HepG2 (cell line): ENCODE measurements around the gene CALCB. TPM values are rescaled to one million over a fixed set of nuclear protein-coding genes. Genes with fewer than 3 reads are reported as not detected.
"Not testable (repeated sequence)": the region's sequence is repeated elsewhere in the genome, so short reads cannot be mapped to it uniquely, and the experiment has no call there.

Experiments
- ATAC-seq: fragments of 200-7000 bp; cut with Tn5 transposase; 3 replicates; pipeline ENCODE4 v1.9.1; 2020; ENCODE audit warnings: mild to moderate bottlenecking, moderate library complexity
- BruUV-seq: library from RNA; stranded (reverse); fragments of 400-500 nt; replicated peaks from 2 replicates; lab custom pipeline; 2021; lab: Mats Ljungman, UMichigan
- CTCF ChIA-PET: fragments of 300-600 bp; formaldehyde crosslinking; extraction: SDS; loops from one replicate; lab custom pipeline; 2021; ENCODE audit warnings: low total read pairs, inconsistent platforms, low intra/inter-chr PET ratio; lab: Yijun Ruan, JAX
- POLR2A ChIA-PET: fragments of 350-600 bp; sonication (Branson Sonifier 250); formaldehyde crosslinking; loops from one replicate; lab custom pipeline; 2020; ENCODE audit warnings: antibody characterized with exemption, inconsistent platforms; lab: Yijun Ruan, JAX
- DNase-seq: peaks from one replicate; pipeline ENCODE4 v3.0.0-alpha.2; 2015; ENCODE audit warnings: low spot score
- FAIRE-seq: peaks from 3 replicates; lab custom pipeline; 2011; peaks lifted over from hg19 to GRCh38; lab: Jason Lieb, UNC
- H2AFZ ChIP-seq: one replicate; pipeline ENCODE4 v1.6.1; 2011; ENCODE audit warnings: low read length, inconsistent platforms
- H3K27ac ChIP-seq: fragments of 300-600 bp; 3 replicates; pipeline ENCODE4 v1.8.0; 2011; ENCODE audit warnings: mixed run types, mild to moderate bottlenecking, mixed read lengths, low read length, inconsistent platforms; ENCODE audit not compliant: insufficient read depth; ENCODE audit errors: extremely low read length
- H3K27me3 ChIP-seq, 2 experiments: fragments of 200-600 bp in 1 of 2; 2 replicates in 1 of 2; 3 replicates in 1 of 2; pipeline versions ENCODE4 v1.6.0 to v1.8.0; 2011; ENCODE audit warnings: low read length in 2 of 2, mild to moderate bottlenecking in 2 of 2, moderate library complexity in 2 of 2, inconsistent platforms in 1 of 2; ENCODE audit not compliant: insufficient read depth in 2 of 2, control insufficient read depth in 1 of 2
- H3K36me3 ChIP-seq, 2 experiments: fragments of 200-600 bp in 1 of 2; replicated peaks in 1 of 2; 2 replicates in 1 of 2; 3 replicates in 1 of 2; pipeline versions ENCODE4 v1.5.1 to v1.8.0; 2011; ENCODE audit warnings: low read length in 2 of 2, inconsistent platforms in 1 of 2; ENCODE audit not compliant: insufficient read depth in 2 of 2, control insufficient read depth in 1 of 2
- H3K4me1 ChIP-seq: 2 replicates; pipeline ENCODE4 v1.5.1; 2012; ENCODE audit warnings: low read length, inconsistent platforms; ENCODE audit not compliant: insufficient read depth
- H3K4me2 ChIP-seq: 2 replicates; pipeline ENCODE4 v1.6.0; 2011; ENCODE audit warnings: low read depth, low read length, inconsistent platforms
- H3K4me3 ChIP-seq, 3 experiments: fragments of 200-600 bp in 1 of 3; sonication (generic), shearing (Covaris generic) in 1 of 3; replicated peaks in 1 of 3; 2 replicates each; pipeline ENCODE4 v1.5.1; 2011 to 2016; ENCODE audit warnings: low read length in 3 of 3, inconsistent platforms in 2 of 3, low read depth in 2 of 3, mild to moderate bottlenecking in 2 of 3, control low read depth in 1 of 3, mixed read lengths in 1 of 3; ENCODE audit not compliant: insufficient read depth in 1 of 3
- H3K79me2 ChIP-seq: one replicate; pipeline ENCODE4 v1.6.1; 2011; ENCODE audit warnings: low read length, inconsistent platforms; ENCODE audit not compliant: insufficient read depth
- H3K9ac ChIP-seq: 2 replicates; pipeline ENCODE4 v1.6.0; 2011; ENCODE audit warnings: mild to moderate bottlenecking, low read depth, low read length, inconsistent platforms; ENCODE audit not compliant: insufficient read depth
- H3K9me3 ChIP-seq: 2 replicates; pipeline ENCODE4 v1.5.1; 2012; ENCODE audit warnings: mild to moderate bottlenecking, low read length
- H4K20me1 ChIP-seq: 2 replicates; pipeline ENCODE4 v1.6.0; 2011; ENCODE audit warnings: inconsistent platforms, mild to moderate bottlenecking, low read length, moderate library complexity; ENCODE audit not compliant: insufficient read depth
- CHCHD3 ChIP-seq: sonication (generic); formaldehyde crosslinking; IDR thresholded peaks from 2 replicates; pipeline ENCODE4 v1.8.0; 2022; ENCODE audit warnings: mild to moderate bottlenecking, missing genetic modification reagents, moderate library complexity
- HMGXB4 ChIP-seq, 2 experiments: sonication (generic) in 1 of 2; formaldehyde crosslinking in 1 of 2; IDR thresholded peaks; 2 replicates each; pipeline versions ENCODE4 v1.4.0 to v1.6.1; 2018 to 2020; ENCODE audit warnings: missing genetic modification reagents in 2 of 2, borderline replicate concordance in 1 of 2, low read depth in 1 of 2, mild to moderate bottlenecking in 1 of 2, missing biosample characterization in 1 of 2
- PAWR ChIP-seq: sonication (generic); formaldehyde crosslinking; IDR thresholded peaks from 2 replicates; pipeline ENCODE4 v1.4.0; 2020; ENCODE audit warnings: missing genetic modification reagents, mild to moderate bottlenecking, borderline replicate concordance
- POGK ChIP-seq: sonication (generic); formaldehyde crosslinking; conservative IDR thresholded peaks from 2 replicates; pipeline ENCODE4 v1.8.0; 2022; ENCODE audit warnings: mild to moderate bottlenecking, moderate library complexity, missing genetic modification reagents
- POGZ ChIP-seq: sonication (generic); formaldehyde crosslinking; IDR thresholded peaks from 2 replicates; pipeline ENCODE4 v1.4.0; 2020; ENCODE audit warnings: mild to moderate bottlenecking, missing genetic modification reagents
- SRSF9 ChIP-seq: fragments of 200-400 bp; formaldehyde crosslinking; IDR thresholded peaks from 2 replicates; pipeline ENCODE4 v1.6.1; 2018; ENCODE audit warnings: borderline replicate concordance, mild to moderate bottlenecking, low read depth, low read length; ENCODE audit not compliant: insufficient read depth, poor library complexity, severe bottlenecking
- ZNF180 ChIP-seq: sonication (generic); formaldehyde crosslinking; IDR thresholded peaks from 2 replicates; pipeline ENCODE4 v1.4.0; 2020; ENCODE audit warnings: low read depth, missing genetic modification reagents, borderline replicate concordance
- ZNF569 ChIP-seq: sonication (generic); formaldehyde crosslinking; IDR thresholded peaks from 2 replicates; pipeline ENCODE4 v1.5.0; 2020; ENCODE audit warnings: mild to moderate bottlenecking, missing genetic modification reagents, moderate library complexity, borderline replicate concordance
- WGBS: methylation state at CpG from one replicate; pipeline ENCODE4 v1.1.6; 2017; ENCODE audit warnings: low lambda C conversion rate; 5-methylcytosine and 5-hydroxymethylcytosine counted together
- in situ Hi-C: cut with HindIII; loops from 2 replicates; pipeline ENCODE4 v1.10.0; 2017; ENCODE audit warnings: low pct_unique_long_range_greater_than_20kb; ENCODE audit not compliant: extremely low pct_ligation_motif_present
- intact Hi-C: fragments of 100-400 bp; cut with micrococcal nuclease; formaldehyde crosslinking; loops from one replicate; pipeline ENCODE4 v1.10.0; 2022; ENCODE audit not compliant: unreplicated experiment
- polyA plus RNA-seq, 8 experiments: library from polyadenylated mRNA; depleted of rRNA in 3 of 8; stranded (reverse) in 7 of 8; unstranded in 1 of 8; fragments of >200 nt; fragmentation: Illumina TruSeq in 4 of 8; extraction: Trizol in 4 of 8; gene quantifications; 2 replicates each; pipeline versions ENCODE4 v1.2.1 to v1.2.3, GENCODE V29; 2011 to 2016; ENCODE audit warnings: low read depth in 4 of 8, missing spikeins in 1 of 8, mixed read lengths in 1 of 8; ENCODE audit not compliant: insufficient read depth in 1 of 8
- total RNA-seq, 5 experiments: library from RNA; depleted of rRNA; stranded (reverse); fragments of >200 nt; fragmentation: Illumina TruSeq; extraction: Trizol; gene quantifications; 2 replicates each; pipeline ENCODE4 v1.2.3, GENCODE V29; 2016; ENCODE audit warnings: low read depth in 1 of 5

CALCB gene
- total and polyA plus RNA-seq, 2 of the 13 experiments (the other 11 are each of a cell fraction or from before 2014, with no cell fraction given): not detected

GRCh38 chr11:15062599-15062998, 10.8 kb upstream of the CALCB start (continued):
- TF ChIP-seq HMGXB4 (CRISPR knock-in tag; IDR thresholded peaks at IDR 0.05; ENCODE audit: borderline replicate concordance in 1 of 2, low read depth in 1 of 2): no peak

- H3K79me2 ChIP-seq, H3K4me2 ChIP-seq, ATAC-seq, H3K36me3 ChIP-seq, H3K27ac ChIP-seq, H4K20me1 ChIP-seq, BruUV-seq, intact Hi-C loops, POLR2A ChIA-PET, H3K9ac ChIP-seq, H3K9me3 ChIP-seq, DNase-seq, FAIRE-seq, in situ Hi-C loops, CTCF ChIA-PET, H3K4me3 ChIP-seq, H2AFZ ChIP-seq: not testable (repeated sequence)
- Histone ChIP-seq H3K27me3 (peaks cover 5 to 30% of the 10 kb centered on the region in 2 experiments; a peak in 4 of 5 replicates), H3K4me1 (peaks cover 12% of the 10 kb centered on the region)
- WGBS: 26% methylated on average over 7 of the region's 7 CpGs
Observed at GRCh38 chr11:15069751-15070150, 3.6 kb upstream of the CALCB start.

- CTCF ChIA-PET: no interaction called here
- peaks cover 5 to 30% of the 10 kb centered on the region in 2 experiments; a peak in 4 of 5 replicates for H3K27me3 ChIP-seq
- no peak for ATAC-seq
- no peak for FAIRE-seq
- no peaks in the 10 kb centered on the region for H3K79me2 ChIP-seq
- in situ Hi-C loops: no loop called here
- POLR2A ChIA-PET: no interaction called here
- H3K4me2 ChIP-seq: no peak overlapping the region
- WGBS: 50% methylated on average over 8 of the region's 32 CpGs
- no peak for DNase-seq
- H3K36me3 ChIP-seq: no peaks in the 10 kb centered on the region
- H3K9ac ChIP-seq: no peak overlapping the region
- H3K9me3 ChIP-seq: no peaks in the 10 kb centered on the region
- H3K4me3 ChIP-seq: no peak overlapping the region
- H3K4me1 ChIP-seq: peaks cover 12% of the 10 kb centered on the region
- no peaks in the 10 kb centered on the region for H4K20me1 ChIP-seq
- H3K27ac ChIP-seq: no peak overlapping the region
- no peak overlapping the region for H2AFZ ChIP-seq
- intact Hi-C loops: no loop called here
- BruUV-seq: no TSS peak
- TF ChIP-seq ZNF180 (CRISPR knock-in tag) (no peak), SRSF9 (no peak), PAWR (CRISPR knock-in tag) (no peak), POGK (no peak), CHCHD3 (no peak), POGZ (CRISPR knock-in tag) (no peak), ZNF569 (CRISPR knock-in tag) (no peak)
Observed at GRCh38 chr11:15071556-15072255, 1.7 kb upstream of the CALCB start.
